ENCODE measurements around the gene MYH11. TPM values are rescaled to one million over a fixed set of nuclear protein-coding genes. Genes with fewer than 3 reads are reported as not detected.
A peak's percentile ranks its signal among the peaks of the same experiment; 100 is the strongest.

Gene MYH11
- total RNA-seq, 3 donors from 2014 or later = 11.7 to 144 (median 96.6) TPM

DNA sequence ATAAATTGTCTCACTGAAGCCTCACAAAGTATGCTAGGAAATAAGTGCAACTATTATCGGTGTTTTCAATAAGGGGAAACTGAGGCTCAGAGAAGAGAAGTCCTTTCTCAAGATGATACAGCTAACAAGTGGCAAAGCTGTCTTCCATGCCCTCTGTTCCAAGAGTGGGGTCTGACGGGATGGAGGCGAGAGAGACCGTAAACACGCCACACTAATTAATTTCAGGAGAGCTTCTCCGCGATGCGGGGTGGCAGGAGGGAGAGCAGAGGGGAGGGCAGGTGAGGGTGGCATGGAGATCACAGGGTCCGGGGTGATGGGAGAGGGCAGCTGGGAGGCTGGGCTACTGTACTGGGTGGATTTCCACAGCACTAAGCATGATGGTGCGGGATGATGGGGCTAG lies 80.3 kb downstream of the MYH11 start:
- DNase-seq (ENCODE audit: low spot score in 2 of 2) = no peak
- H3K4me3 ChIP-seq = no peak overlapping the region
- no peaks in the 10 kb centered on the region for H3K27me3 ChIP-seq
- intact Hi-C loops (cut with DNase I; ENCODE audit: low total_unique reads) = no loop called here
- H3K36me3 ChIP-seq = no peaks in the 10 kb centered on the region
- TF ChIP-seq POLR2A (IDR thresholded peaks at IDR 0.05) = no peak
- TF ChIP-seq POLR2AphosphoS5 (IDR thresholded peaks at IDR 0.05) = no peak
- TF ChIP-seq, protein P1, sequence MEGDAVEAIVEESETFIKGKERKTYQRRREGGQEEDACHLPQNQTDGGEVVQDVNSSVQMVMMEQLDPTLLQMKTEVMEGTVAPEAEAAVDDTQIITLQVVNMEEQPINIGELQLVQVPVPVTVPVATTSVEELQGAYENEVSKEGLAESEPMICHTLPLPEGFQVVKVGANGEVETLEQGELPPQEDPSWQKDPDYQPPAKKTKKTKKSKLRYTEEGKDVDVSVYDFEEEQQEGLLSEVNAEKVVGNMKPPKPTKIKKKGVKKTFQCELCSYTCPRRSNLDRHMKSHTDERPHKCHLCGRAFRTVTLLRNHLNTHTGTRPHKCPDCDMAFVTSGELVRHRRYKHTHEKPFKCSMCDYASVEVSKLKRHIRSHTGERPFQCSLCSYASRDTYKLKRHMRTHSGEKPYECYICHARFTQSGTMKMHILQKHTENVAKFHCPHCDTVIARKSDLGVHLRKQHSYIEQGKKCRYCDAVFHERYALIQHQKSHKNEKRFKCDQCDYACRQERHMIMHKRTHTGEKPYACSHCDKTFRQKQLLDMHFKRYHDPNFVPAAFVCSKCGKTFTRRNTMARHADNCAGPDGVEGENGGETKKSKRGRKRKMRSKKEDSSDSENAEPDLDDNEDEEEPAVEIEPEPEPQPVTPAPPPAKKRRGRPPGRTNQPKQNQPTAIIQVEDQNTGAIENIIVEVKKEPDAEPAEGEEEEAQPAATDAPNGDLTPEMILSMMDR (IDR thresholded peaks at IDR 0.05) = no peak
- H3K4me1 ChIP-seq = no peaks in the 10 kb centered on the region
- no peak overlapping the region for H3K27ac ChIP-seq
- H3K9me3 ChIP-seq = no peaks in the 10 kb centered on the region

GRCh38 chr16:15775663-15776304 lies 81.0 kb downstream of the MYH11 start:
- Histone ChIP-seq H3K36me3 (no peaks in the 10 kb centered on the region), H3K27me3 (no peaks in the 10 kb centered on the region), H3K4me3 (no peak overlapping the region), H3K9me3 (no peaks in the 10 kb centered on the region), H3K4me1 (no peaks in the 10 kb centered on the region), H3K27ac (no peak overlapping the region)
- TF ChIP-seq, protein P1 (IDR thresholded peaks at IDR 0.05) = no peak
- TF ChIP-seq POLR2A (IDR thresholded peaks at IDR 0.05) (no peak), POLR2AphosphoS5 (IDR thresholded peaks at IDR 0.05) (no peak)
- DNase-seq (ENCODE audit: low spot score in 2 of 2) = no peak
- intact Hi-C loops (cut with DNase I; ENCODE audit: low total_unique reads) = no loop called here

- no peak overlapping the region for H3K27ac ChIP-seq
- no peaks in the 10 kb centered on the region for H3K4me1 ChIP-seq
- DNase-seq (ENCODE audit: low spot score in 2 of 2) = no peak
- H3K36me3 ChIP-seq = no peaks in the 10 kb centered on the region
- TF ChIP-seq, protein P1 (IDR thresholded peaks at IDR 0.05) = no peak
- no peak for TF ChIP-seq POLR2A (IDR thresholded peaks at IDR 0.05)
- TF ChIP-seq POLR2AphosphoS5 (IDR thresholded peaks at IDR 0.05) = no peak
- no peak overlapping the region for H3K4me3 ChIP-seq
- H3K9me3 ChIP-seq = no peaks in the 10 kb centered on the region
- no peaks in the 10 kb centered on the region for H3K27me3 ChIP-seq
- intact Hi-C loops (cut with DNase I; ENCODE audit: low total_unique reads) = no loop called here
These were observed 81.6 kb downstream of the MYH11 start for GRCh38 chr16:15775209-15775608.

DNA sequence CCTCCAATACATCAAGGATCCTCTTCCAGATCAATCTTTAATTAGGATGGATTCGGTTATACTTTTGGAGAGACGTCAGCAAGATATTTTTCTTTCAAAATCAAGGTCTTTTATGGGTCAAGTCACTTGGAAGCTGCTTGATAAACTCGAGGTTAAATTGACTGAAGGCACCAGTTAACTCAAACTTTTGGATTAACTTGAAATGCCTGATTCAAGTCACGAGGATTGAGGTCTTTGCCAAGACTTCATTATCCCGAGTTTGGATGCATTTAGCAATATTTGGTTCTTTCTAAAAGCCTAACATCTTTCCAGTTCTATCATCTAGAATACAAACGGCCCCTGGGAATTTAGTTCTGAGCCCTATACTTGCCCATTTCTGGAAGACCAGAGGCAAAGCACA lies 82.9 kb downstream of the MYH11 start:
- no peak for TF ChIP-seq POLR2AphosphoS5 (IDR thresholded peaks at IDR 0.05)
- TF ChIP-seq, protein P1 (IDR thresholded peaks at IDR 0.05) = no peak
- TF ChIP-seq POLR2A (IDR thresholded peaks at IDR 0.05) = no peak
- intact Hi-C loops (cut with DNase I; ENCODE audit: low total_unique reads) = no loop called here
- Histone ChIP-seq H3K27me3 (no peaks in the 10 kb centered on the region), H3K36me3 (no peaks in the 10 kb centered on the region), H3K4me3 (no peak overlapping the region), H3K9me3 (no peaks in the 10 kb centered on the region), H3K27ac (peak overlapping the region; percentile 4 to 23), H3K4me1 (no peaks in the 10 kb centered on the region)
- no peak for DNase-seq (ENCODE audit: low spot score in 2 of 2)

- no peaks in the 10 kb centered on the region for H3K36me3 ChIP-seq
- TF ChIP-seq, protein P1 (IDR thresholded peaks at IDR 0.05) = no peak
- TF ChIP-seq POLR2AphosphoS5 (IDR thresholded peaks at IDR 0.05) (no peak), POLR2A (IDR thresholded peaks at IDR 0.05) (no peak)
- no peaks in the 10 kb centered on the region for H3K27me3 ChIP-seq
- H3K9me3 ChIP-seq = no peaks in the 10 kb centered on the region
- intact Hi-C loops (cut with DNase I; ENCODE audit: low total_unique reads) = no loop called here
- H3K4me3 ChIP-seq = no peak overlapping the region
- no peak overlapping the region for H3K27ac ChIP-seq
- no peaks in the 10 kb centered on the region for H3K4me1 ChIP-seq
- DNase-seq (ENCODE audit: low spot score in 2 of 2) = no peak
These were observed 84.1 kb downstream of the MYH11 start for GRCh38 chr16:15772579-15773293.

Measured in breast epithelium (tissue), 4 donors.